ENCODE results near the gene NELFA. TPM values are rescaled to one million over a fixed set of nuclear protein-coding genes. Genes with fewer than 3 reads are reported as not detected.

NELFA gene
- total RNA-seq, 1 donor = 17.9 TPM

GRCh38 chr4:1956631-1957030 is 52.1 kb downstream of the NELFA start:
- Histone ChIP-seq H3K4me3 (ENCODE audit: low read length) (no peak overlapping the region), H3K27me3 (ENCODE audit: insufficient read depth, low read length) (no peaks in the 10 kb centered on the region), H3K9me3 (ENCODE audit: low read depth, low read length) (no peaks in the 10 kb centered on the region), H3K4me1 (ENCODE audit: insufficient read depth, low read length) (no peaks in the 10 kb centered on the region)

DNA sequence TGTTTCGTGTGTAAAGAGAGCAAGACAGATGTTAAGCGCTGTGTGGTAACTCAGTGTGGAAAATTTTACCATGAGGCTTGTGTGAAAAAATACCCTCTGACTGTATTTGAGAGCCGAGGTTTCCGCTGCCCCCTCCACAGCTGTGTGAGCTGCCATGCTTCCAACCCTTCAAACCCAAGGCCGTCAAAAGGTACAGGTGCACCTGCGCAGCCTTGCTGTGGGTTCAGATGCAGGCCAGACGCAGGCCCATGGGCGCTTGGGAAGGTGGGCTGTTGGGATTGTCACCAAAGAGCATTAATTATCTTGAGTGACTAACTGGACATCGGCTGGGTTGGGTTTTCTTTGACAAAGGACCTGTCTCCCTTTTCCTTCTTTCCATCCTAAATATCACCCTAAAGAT is 55.4 kb downstream of the NELFA start:
- no peaks in the 10 kb centered on the region for H3K4me1 ChIP-seq (ENCODE audit: insufficient read depth, low read length)
- no peak overlapping the region for H3K4me3 ChIP-seq (ENCODE audit: low read length)

DNA sequence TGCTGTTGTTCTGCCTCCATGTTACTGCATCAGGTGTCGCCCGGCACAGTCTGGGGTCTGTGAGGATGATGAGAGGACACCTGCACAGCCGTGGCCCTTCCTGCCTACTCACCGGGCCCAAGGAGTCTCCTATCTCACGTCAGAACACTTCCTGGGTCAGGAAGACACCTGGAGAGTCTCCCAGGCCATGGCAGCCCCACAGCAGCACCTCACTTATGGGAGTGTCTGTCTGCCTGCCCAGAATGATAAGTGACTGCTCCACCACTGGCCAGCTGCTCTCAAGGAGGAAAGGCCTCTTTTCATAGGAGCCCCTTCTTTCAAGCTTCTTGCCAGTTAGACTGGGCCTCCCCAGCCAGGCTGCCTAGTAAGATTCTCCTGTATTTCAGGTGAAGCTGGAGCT is 56.1 kb downstream of the NELFA start:
- Histone ChIP-seq H3K4me3 (ENCODE audit: low read length) (no peak overlapping the region), H3K27me3 (ENCODE audit: insufficient read depth, low read length) (no peaks in the 10 kb centered on the region), H3K9me3 (ENCODE audit: low read depth, low read length) (no peaks in the 10 kb centered on the region), H3K4me1 (ENCODE audit: insufficient read depth, low read length) (no peaks in the 10 kb centered on the region)

More for the DNA sequence above, 55.4 kb downstream of the NELFA start:
- no peaks in the 10 kb centered on the region for H3K9me3 ChIP-seq (ENCODE audit: low read depth, low read length)
- H3K27me3 ChIP-seq (ENCODE audit: insufficient read depth, low read length) = no peaks in the 10 kb centered on the region

GRCh38 chr4:1952058-1952700 is 56.6 kb downstream of the NELFA start:
- Histone ChIP-seq H3K9me3 (ENCODE audit: low read depth, low read length) (no peaks in the 10 kb centered on the region), H3K4me3 (ENCODE audit: low read length) (no peak overlapping the region), H3K27me3 (ENCODE audit: insufficient read depth, low read length) (no peaks in the 10 kb centered on the region), H3K4me1 (ENCODE audit: insufficient read depth, low read length) (no peaks in the 10 kb centered on the region)

DNA sequence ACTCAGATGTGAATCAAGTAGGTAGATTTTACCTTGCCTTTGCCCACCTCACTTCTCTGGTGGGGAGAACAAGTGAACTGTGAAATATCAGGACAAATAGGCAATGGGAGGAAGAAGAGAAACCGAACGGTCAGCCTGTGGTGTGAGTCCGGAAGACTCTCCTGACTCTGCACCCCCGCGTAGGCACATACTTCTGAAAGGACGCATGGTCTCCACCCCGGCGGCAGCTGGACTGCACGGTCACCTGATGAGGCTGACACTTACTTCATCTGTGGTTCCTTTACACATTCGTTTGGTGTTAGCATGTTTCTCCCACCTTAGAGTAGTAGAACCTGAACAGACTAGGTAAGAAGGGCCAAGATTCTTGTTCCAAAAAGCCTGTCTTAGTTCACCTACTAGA is 58.4 kb downstream of the NELFA start:
- Histone ChIP-seq H3K9me3 (ENCODE audit: low read depth, low read length) (no peaks in the 10 kb centered on the region), H3K27me3 (ENCODE audit: insufficient read depth, low read length) (no peaks in the 10 kb centered on the region), H3K4me3 (ENCODE audit: low read length) (no peak overlapping the region), H3K4me1 (ENCODE audit: insufficient read depth, low read length) (no peaks in the 10 kb centered on the region)

- Histone ChIP-seq H3K4me3 (ENCODE audit: low read length) (no peak overlapping the region), H3K4me1 (ENCODE audit: insufficient read depth, low read length) (no peaks in the 10 kb centered on the region), H3K27me3 (ENCODE audit: insufficient read depth, low read length) (no peaks in the 10 kb centered on the region), H3K9me3 (ENCODE audit: low read depth, low read length) (no peaks in the 10 kb centered on the region)
These were observed 59.8 kb downstream of the NELFA start for GRCh38 chr4:1948892-1949436.

GRCh38 chr4:1948232-1948631 is 60.5 kb downstream of the NELFA start:
- no peaks in the 10 kb centered on the region for H3K4me1 ChIP-seq (ENCODE audit: insufficient read depth, low read length)

GRCh38 chr4:1945912-1946311 is 62.9 kb downstream of the NELFA start:
- Histone ChIP-seq H3K4me1 (ENCODE audit: insufficient read depth, low read length) (no peaks in the 10 kb centered on the region), H3K27me3 (ENCODE audit: insufficient read depth, low read length) (no peaks in the 10 kb centered on the region), H3K4me3 (ENCODE audit: low read length) (no peak overlapping the region), H3K9me3 (ENCODE audit: low read depth, low read length) (no peaks in the 10 kb centered on the region)

More at GRCh38 chr4:1948232-1948631, 60.5 kb downstream of the NELFA start:
- Histone ChIP-seq H3K4me3 (ENCODE audit: low read length) (no peak overlapping the region), H3K27me3 (ENCODE audit: insufficient read depth, low read length) (no peaks in the 10 kb centered on the region), H3K9me3 (ENCODE audit: low read depth, low read length) (no peaks in the 10 kb centered on the region)

GRCh38 chr4:1945124-1945895 is 63.5 kb downstream of the NELFA start:
- no peaks in the 10 kb centered on the region for H3K27me3 ChIP-seq (ENCODE audit: insufficient read depth, low read length)
- H3K9me3 ChIP-seq (ENCODE audit: low read depth, low read length) = no peaks in the 10 kb centered on the region
- H3K4me1 ChIP-seq (ENCODE audit: insufficient read depth, low read length) = no peaks in the 10 kb centered on the region
- H3K4me3 ChIP-seq (ENCODE audit: low read length) = no peak overlapping the region

DNA sequence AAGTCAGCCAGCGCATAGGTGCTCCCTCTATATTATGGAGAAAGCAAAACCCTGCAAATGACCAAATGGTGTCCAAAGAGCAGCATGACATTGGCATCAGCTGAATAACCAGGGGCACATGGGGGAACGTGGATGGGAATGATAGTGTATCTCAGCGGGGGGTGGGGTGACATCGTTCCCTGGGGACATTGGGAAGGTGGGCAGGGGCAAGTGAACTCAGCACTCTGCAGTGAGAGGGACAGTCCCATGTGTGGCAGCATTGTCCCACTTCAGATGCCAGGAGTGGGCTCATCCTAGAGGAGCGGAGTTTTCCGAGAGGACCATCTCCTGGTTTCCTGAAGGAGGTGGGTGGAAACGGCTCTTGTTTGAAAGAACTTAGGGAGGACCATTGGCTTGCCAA is 64.8 kb downstream of the NELFA start:
- Histone ChIP-seq H3K4me1 (ENCODE audit: insufficient read depth, low read length) (no peaks in the 10 kb centered on the region), H3K27me3 (ENCODE audit: insufficient read depth, low read length) (no peaks in the 10 kb centered on the region), H3K4me3 (ENCODE audit: low read length) (no peak overlapping the region), H3K9me3 (ENCODE audit: low read depth, low read length) (no peaks in the 10 kb centered on the region)

GRCh38 chr4:1940566-1940965 is 68.2 kb downstream of the NELFA start:
- Histone ChIP-seq H3K4me1 (ENCODE audit: insufficient read depth, low read length) (no peaks in the 10 kb centered on the region), H3K27me3 (ENCODE audit: insufficient read depth, low read length) (no peaks in the 10 kb centered on the region), H3K4me3 (ENCODE audit: low read length) (no peak overlapping the region), H3K9me3 (ENCODE audit: low read depth, low read length) (no peaks in the 10 kb centered on the region)

DNA sequence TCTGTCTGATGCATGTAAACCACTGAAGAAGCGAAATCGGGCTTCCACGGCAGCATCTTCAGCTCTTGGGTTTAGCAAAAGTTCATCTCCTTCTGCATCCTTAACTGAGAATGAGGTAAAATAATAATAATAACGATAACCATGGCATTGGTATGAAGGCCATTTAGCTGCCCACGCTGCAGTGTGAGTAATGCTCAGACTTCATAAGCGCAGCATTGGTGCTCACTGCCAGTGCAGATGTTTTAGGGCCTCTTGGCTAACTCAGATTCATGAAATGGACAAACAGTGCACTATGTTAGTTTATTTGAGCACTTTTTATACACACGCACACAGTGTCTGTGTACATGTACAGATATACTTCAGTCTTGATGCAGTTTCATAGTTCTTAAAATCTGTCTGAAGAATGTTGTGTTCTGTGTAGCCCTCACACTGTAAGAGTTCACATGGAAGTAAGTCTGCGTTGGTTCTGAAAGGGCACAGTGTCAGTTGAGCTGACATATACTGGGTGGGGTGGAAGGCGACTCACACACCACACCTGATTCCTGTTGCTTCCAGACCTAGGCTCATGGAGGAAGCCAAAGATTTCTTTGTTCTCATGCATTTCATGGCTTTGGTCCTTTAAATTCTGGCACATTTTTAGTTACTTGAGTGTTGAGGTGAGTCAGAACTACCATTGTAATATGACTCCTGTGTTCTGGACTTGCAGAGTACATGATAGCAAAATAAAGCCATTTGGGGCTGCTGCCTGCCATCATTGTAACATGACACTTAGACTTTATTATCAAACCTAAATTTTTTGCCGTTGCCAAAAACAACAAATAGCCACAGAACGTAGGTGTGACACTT is 68.9 kb downstream of the NELFA start:
- H3K9me3 ChIP-seq (ENCODE audit: low read depth, low read length) = no peaks in the 10 kb centered on the region
- H3K4me1 ChIP-seq (ENCODE audit: insufficient read depth, low read length) = no peaks in the 10 kb centered on the region
- H3K27me3 ChIP-seq (ENCODE audit: insufficient read depth, low read length) = no peaks in the 10 kb centered on the region
- H3K4me3 ChIP-seq (ENCODE audit: low read length) = no peak overlapping the region

DNA sequence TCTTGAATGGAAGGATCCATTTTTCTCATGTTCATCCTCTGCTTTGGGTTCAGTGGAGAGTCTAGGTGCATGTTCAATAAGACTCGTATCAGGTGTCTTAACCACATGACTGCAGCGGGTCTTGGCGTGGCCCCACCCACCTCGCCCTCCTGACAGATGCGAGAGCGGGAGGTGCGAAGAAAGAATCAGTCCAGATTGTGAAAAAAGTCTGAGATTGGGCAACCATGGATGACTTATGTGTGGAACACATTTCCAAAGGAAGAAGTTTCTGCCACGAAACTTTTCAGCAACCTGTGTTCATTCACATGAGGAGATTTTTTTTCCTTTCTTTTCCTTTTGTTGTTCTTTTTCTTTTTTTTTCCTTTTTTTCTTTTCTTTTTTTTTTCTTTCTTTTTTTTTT is 70.7 kb downstream of the NELFA start:
- H3K27me3 ChIP-seq (ENCODE audit: insufficient read depth, low read length) = no peaks in the 10 kb centered on the region
- no peaks in the 10 kb centered on the region for H3K4me1 ChIP-seq (ENCODE audit: insufficient read depth, low read length)
- no peaks in the 10 kb centered on the region for H3K9me3 ChIP-seq (ENCODE audit: low read depth, low read length)
- no peak overlapping the region for H3K4me3 ChIP-seq (ENCODE audit: low read length)

DNA sequence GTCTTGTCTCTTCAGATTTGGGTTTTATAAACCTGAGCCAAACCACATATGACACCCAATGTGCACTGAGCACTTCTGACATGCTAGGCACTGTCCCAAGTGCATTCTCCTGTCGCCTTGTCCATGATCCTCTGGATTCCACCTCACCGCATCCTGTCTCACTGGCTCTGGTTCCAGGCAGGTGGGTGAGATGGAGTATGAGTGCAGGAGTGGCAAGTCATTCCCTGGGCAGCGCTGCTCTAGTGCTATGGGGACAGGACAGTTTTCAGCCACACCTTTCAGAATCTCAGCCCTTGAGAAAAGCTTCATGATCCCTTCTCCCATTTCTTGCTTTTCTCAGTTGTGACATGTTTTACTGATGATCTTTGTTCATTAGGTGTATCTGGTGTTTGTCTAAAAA is 71.2 kb downstream of the NELFA start:
- Histone ChIP-seq H3K9me3 (ENCODE audit: low read depth, low read length) (no peaks in the 10 kb centered on the region), H3K4me3 (ENCODE audit: low read length) (no peak overlapping the region), H3K4me1 (ENCODE audit: insufficient read depth, low read length) (no peaks in the 10 kb centered on the region), H3K27me3 (ENCODE audit: insufficient read depth, low read length) (no peaks in the 10 kb centered on the region)

GRCh38 chr4:1933700-1934099 is 75.1 kb downstream of the NELFA start:
- Histone ChIP-seq H3K4me3 (ENCODE audit: low read length) (no peak overlapping the region), H3K4me1 (ENCODE audit: insufficient read depth, low read length) (peaks cover 4% of the 10 kb centered on the region), H3K27me3 (ENCODE audit: insufficient read depth, low read length) (no peaks in the 10 kb centered on the region), H3K9me3 (ENCODE audit: low read depth, low read length) (no peaks in the 10 kb centered on the region)

All from mononuclear cell (primary cell).